HepG2 (cell line): ENCODE measurements around the gene PSMD3. TPM values are rescaled to one million over a fixed set of nuclear protein-coding genes. Genes with fewer than 3 reads are reported as not detected.
A peak's percentile ranks its signal among the peaks of the same experiment; 100 is the strongest.

Source experiments
- NRL ChIP-seq: sonication (generic); formaldehyde crosslinking; IDR thresholded peaks from 2 replicates; pipeline ENCODE4 v1.5.0; 2020; ENCODE audit warnings: missing genetic modification reagents, mild to moderate bottlenecking, moderate library complexity, borderline replicate concordance
- POGZ ChIP-seq: sonication (generic); formaldehyde crosslinking; IDR thresholded peaks from 2 replicates; pipeline ENCODE4 v1.4.0; 2020; ENCODE audit warnings: mild to moderate bottlenecking, missing genetic modification reagents
- RNF2 ChIP-seq: fragments of 450-650 bp; conservative IDR thresholded peaks from 2 replicates; pipeline ENCODE4 v1.6.1; 2016; ENCODE audit warnings: low read depth
- SALL1 ChIP-seq: sonication (generic); formaldehyde crosslinking; IDR thresholded peaks from 2 replicates; pipeline ENCODE4 v1.8.0; 2022; ENCODE audit warnings: mild to moderate bottlenecking, missing genetic modification reagents
- SMAD1 ChIP-seq: sonication (generic); formaldehyde crosslinking; IDR thresholded peaks from 2 replicates; pipeline ENCODE4 v1.4.0; 2020; ENCODE audit warnings: missing genetic modification reagents, low read depth, mild to moderate bottlenecking, borderline replicate concordance
- SMAD3 ChIP-seq: sonication (generic); formaldehyde crosslinking; IDR thresholded peaks from 2 replicates; pipeline ENCODE4 v1.4.0; 2020; ENCODE audit warnings: missing genetic modification reagents
- SP4 ChIP-seq: sonication (generic); formaldehyde crosslinking; IDR thresholded peaks from 2 replicates; pipeline ENCODE4 v1.8.1; 2023; ENCODE audit warnings: mild to moderate bottlenecking, missing genetic modification reagents
- TCF7L2 ChIP-seq: IDR thresholded peaks from 2 replicates; pipeline ENCODE4 v1.6.1; 2011; ENCODE audit warnings: mild to moderate bottlenecking, low read depth, low read length, moderate library complexity
- THAP11 ChIP-seq: IDR thresholded peaks from 2 replicates; pipeline ENCODE4 v1.6.1; 2016; ENCODE audit warnings: missing biosample characterization, missing genetic modification reagents
- TSC22D2 ChIP-seq: sonication (generic); formaldehyde crosslinking; IDR thresholded peaks from 2 replicates; pipeline ENCODE4 v1.5.1; 2020; ENCODE audit warnings: missing genetic modification reagents, mild to moderate bottlenecking, borderline replicate concordance
- ZFY ChIP-seq: sonication (generic); formaldehyde crosslinking; IDR thresholded peaks from 2 replicates; pipeline ENCODE4 v1.4.0; 2020; ENCODE audit warnings: missing genetic modification reagents
- ZNF562 ChIP-seq: sonication (generic); formaldehyde crosslinking; IDR thresholded peaks from 2 replicates; pipeline ENCODE4 v1.8.0; 2022; ENCODE audit warnings: missing genetic modification reagents, borderline replicate concordance
- ZNF564 ChIP-seq: sonication (generic); formaldehyde crosslinking; IDR thresholded peaks from 2 replicates; pipeline ENCODE4 v1.8.1; 2023; ENCODE audit warnings: mild to moderate bottlenecking, missing genetic modification reagents
- ZNF672 ChIP-seq: sonication (generic); formaldehyde crosslinking; IDR thresholded peaks from 2 replicates; pipeline ENCODE4 v1.8.1; 2022; ENCODE audit warnings: missing genetic modification reagents
- ZNF772 ChIP-seq: sonication (generic); formaldehyde crosslinking; IDR thresholded peaks from 2 replicates; pipeline ENCODE4 v1.5.0; 2020; ENCODE audit warnings: mild to moderate bottlenecking, missing genetic modification reagents
- ZNF879 ChIP-seq: sonication (generic); formaldehyde crosslinking; IDR thresholded peaks from 2 replicates; pipeline ENCODE4 v1.8.1; 2023; ENCODE audit warnings: missing genetic modification reagents
- polyA plus RNA-seq, 8 experiments: library from polyadenylated mRNA; depleted of rRNA in 3 of 8; stranded (reverse) in 7 of 8; unstranded in 1 of 8; fragments of >200 nt; fragmentation: Illumina TruSeq in 4 of 8; extraction: Trizol in 4 of 8; gene quantifications; 2 replicates each; pipeline versions ENCODE4 v1.2.1 to v1.2.3, GENCODE V29; 2011 to 2016; ENCODE audit warnings: low read depth in 4 of 8, missing spikeins in 1 of 8, mixed read lengths in 1 of 8; ENCODE audit not compliant: insufficient read depth in 1 of 8
- total RNA-seq, 5 experiments: library from RNA; depleted of rRNA; stranded (reverse); fragments of >200 nt; fragmentation: Illumina TruSeq; extraction: Trizol; gene quantifications; 2 replicates each; pipeline ENCODE4 v1.2.3, GENCODE V29; 2016; ENCODE audit warnings: low read depth in 1 of 5
- TF ChIP-seq, protein P1 (sequence below): sonication (generic); formaldehyde crosslinking; IDR thresholded peaks from 2 replicates; pipeline ENCODE4 v1.4.0; 2020; ENCODE audit warnings: missing genetic modification reagents
- TF ChIP-seq, protein P2 (sequence below): sonication (generic); formaldehyde crosslinking; IDR thresholded peaks from 2 replicates; pipeline ENCODE4 v1.4.0; 2020; ENCODE audit warnings: missing genetic modification reagents, mild to moderate bottlenecking, borderline replicate concordance
- TF ChIP-seq, protein P3 (sequence below): sonication (generic); formaldehyde crosslinking; IDR thresholded peaks from 2 replicates; pipeline ENCODE4 v1.8.0; 2022; ENCODE audit warnings: mild to moderate bottlenecking, missing genetic modification reagents, borderline replicate concordance
- TF ChIP-seq, protein P4 (sequence below): IDR thresholded peaks from 2 replicates; pipeline ENCODE4 v1.6.1; 2016; ENCODE audit warnings: control low read depth

PSMD3 gene
- total and polyA plus RNA-seq, 2 of the 13 experiments (the other 11 are each of a cell fraction or from before 2014, with no cell fraction given): 97.4 to 146 TPM

DNA sequence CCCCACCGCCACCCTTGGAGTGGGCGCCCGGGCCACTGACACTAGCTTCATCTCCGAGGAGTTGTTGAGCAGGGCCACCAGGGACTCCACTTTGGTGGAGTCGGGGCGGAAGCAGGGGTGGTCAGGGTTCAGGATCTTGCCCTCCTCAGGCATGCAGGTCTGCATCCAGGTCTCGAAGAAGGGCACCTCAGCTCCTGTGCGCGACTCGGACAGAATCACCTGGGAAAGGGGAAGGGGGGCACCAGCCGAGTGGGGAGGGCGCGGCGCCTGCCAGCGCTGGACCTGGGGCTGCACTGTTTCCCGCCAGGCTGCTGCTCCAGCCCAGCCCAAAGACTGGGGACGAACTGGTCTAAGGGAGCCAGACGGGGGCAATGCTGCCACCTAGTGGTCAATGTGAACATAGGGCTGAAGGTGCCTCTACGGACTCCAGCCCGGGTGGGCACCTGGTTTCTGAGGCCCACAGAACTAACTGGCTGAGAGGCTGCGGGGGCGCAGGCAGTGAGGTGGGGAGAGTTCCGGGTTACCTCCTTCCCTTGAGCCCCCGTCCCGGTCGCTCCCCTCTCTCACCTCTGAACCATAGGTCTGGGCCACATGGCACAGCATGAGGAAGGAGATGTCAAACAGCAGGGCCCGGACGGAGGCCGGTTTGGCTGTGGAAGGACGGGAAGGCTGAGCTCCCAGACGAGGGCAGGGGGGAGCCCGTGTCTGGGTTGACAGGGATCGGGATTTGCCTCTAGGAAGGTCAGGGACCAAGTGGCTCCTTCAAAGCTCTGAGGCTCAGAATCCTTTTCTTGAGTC lies 46.4 kb downstream of the PSMD3 start (continued):
- TF ChIP-seq, protein P1, sequence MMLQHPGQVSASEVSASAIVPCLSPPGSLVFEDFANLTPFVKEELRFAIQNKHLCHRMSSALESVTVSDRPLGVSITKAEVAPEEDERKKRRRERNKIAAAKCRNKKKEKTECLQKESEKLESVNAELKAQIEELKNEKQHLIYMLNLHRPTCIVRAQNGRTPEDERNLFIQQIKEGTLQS (CRISPR knock-in tag): no peak
- TF ChIP-seq ZNF672 (CRISPR knock-in tag) (no peak), SMAD3 (CRISPR knock-in tag) (0 out of 2 replicates have a peak, but pooled peaks have one; percentile 65), NRL (CRISPR knock-in tag) (peak; percentile 76; the same call in 1 of the 2 replicates), ZFY (CRISPR knock-in tag) (no peak), RNF2 (no peak), ZNF564 (CRISPR knock-in tag) (no peak), SMAD1 (no peak), SALL1 (peak; percentile 67), ZNF879 (no peak), TSC22D2 (CRISPR knock-in tag) (0 out of 2 replicates have a peak, but pooled peaks have one; percentile 51), SP4 (CRISPR knock-in tag) (peak; percentile 18; the same call in 1 of the 2 replicates), THAP11 (peak; percentile 33; the same call in 1 of the 2 replicates), ZNF772 (CRISPR knock-in tag) (no peak; the same call in 1 of the 2 replicates), TCF7L2 (no peak), ZNF562 (CRISPR knock-in tag) (no peak), POGZ (no peak)
- TF ChIP-seq, protein P2, sequence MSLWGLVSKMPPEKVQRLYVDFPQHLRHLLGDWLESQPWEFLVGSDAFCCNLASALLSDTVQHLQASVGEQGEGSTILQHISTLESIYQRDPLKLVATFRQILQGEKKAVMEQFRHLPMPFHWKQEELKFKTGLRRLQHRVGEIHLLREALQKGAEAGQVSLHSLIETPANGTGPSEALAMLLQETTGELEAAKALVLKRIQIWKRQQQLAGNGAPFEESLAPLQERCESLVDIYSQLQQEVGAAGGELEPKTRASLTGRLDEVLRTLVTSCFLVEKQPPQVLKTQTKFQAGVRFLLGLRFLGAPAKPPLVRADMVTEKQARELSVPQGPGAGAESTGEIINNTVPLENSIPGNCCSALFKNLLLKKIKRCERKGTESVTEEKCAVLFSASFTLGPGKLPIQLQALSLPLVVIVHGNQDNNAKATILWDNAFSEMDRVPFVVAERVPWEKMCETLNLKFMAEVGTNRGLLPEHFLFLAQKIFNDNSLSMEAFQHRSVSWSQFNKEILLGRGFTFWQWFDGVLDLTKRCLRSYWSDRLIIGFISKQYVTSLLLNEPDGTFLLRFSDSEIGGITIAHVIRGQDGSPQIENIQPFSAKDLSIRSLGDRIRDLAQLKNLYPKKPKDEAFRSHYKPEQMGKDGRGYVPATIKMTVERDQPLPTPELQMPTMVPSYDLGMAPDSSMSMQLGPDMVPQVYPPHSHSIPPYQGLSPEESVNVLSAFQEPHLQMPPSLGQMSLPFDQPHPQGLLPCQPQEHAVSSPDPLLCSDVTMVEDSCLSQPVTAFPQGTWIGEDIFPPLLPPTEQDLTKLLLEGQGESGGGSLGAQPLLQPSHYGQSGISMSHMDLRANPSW (CRISPR knock-in tag): no peak
- TF ChIP-seq, protein P3, sequence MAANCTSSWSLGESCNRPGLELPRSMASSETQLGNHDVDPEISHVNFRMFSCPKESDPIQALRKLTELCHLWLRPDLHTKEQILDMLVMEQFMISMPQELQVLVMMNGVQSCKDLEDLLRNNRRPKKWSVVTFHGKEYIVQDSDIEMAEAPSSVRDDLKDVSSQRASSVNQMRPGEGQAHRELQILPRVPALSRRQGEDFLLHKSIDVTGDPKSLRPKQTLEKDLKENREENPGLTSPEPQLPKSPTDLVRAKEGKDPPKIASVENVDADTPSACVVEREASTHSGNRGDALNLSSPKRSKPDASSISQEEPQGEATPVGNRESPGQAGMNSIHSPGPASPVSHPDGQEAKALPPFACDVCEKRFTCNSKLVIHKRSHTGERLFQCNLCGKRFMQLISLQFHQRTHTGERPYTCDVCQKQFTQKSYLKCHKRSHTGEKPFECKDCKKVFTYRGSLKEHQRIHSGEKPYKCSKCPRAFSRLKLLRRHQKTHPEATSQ (CRISPR knock-in tag): no peak
- TF ChIP-seq, protein P4, sequence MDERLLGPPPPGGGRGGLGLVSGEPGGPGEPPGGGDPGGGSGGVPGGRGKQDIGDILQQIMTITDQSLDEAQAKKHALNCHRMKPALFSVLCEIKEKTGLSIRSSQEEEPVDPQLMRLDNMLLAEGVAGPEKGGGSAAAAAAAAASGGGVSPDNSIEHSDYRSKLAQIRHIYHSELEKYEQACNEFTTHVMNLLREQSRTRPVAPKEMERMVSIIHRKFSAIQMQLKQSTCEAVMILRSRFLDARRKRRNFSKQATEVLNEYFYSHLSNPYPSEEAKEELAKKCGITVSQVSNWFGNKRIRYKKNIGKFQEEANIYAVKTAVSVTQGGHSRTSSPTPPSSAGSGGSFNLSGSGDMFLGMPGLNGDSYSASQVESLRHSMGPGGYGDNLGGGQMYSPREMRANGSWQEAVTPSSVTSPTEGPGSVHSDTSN (CRISPR knock-in tag): no peak
